GM19397 (cell line): ENCODE measurements around the gene EMX2.
"Not testable (repeated sequence)": the region's sequence is repeated elsewhere in the genome, so short reads cannot be mapped to it uniquely, and the experiment has no call there.

Experiments used
- ATAC-seq: cut with Tn5 transposase; IDR thresholded peaks from one replicate; pipeline ENCODE4 v1.9.1; 2021; ENCODE audit warnings: mild to moderate bottlenecking, moderate library complexity; ENCODE audit not compliant: unreplicated experiment

The EMX2 gene

DNA sequence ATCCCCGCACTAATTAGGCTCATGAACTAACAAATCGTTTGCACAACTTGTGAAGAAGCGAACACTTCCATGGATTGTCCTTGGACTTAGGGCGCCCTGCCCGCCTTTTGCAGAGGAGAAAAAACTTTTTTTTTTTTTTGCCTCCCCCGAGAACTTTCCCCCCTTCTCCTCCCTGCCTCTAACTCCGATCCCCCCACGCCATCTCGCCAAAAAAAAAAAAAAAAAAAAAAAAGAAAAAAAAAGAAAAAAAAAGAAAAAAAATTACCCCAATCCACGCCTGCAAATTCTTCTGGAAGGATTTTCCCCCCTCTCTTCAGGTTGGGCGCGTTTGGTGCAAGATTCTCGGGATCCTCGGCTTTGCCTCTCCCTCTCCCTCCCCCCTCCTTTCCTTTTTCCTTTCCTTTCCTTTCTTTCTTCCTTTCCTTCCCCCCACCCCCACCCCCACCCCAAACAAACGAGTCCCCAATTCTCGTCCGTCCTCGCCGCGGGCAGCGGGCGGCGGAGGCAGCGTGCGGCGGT, at the start of gene EMX2:
Gene EMX2, plus strand, starts transcription at position 41 of the 519 bp plus-strand sequence. CDS start 522 bp downstream, outside the sequence.
- ATAC-seq, result no peak

DNA sequence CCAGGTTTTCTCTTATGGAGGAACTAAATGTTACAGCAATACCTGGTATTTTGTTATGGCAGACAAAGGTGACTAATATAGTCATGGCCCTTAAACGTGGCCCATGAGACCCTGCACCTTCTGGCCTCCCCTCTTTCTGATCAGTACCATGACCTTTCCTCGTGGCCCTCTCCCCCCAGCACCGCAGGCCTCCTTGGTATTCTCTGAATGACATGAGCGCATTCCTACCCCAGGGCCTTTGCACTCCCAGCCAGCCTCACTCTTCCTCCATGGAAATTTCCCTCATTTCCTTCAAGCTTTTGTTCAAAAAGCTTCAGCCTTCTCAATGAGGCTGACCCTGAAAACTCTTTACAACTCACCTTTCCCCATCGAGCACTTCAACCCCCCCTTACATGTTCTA, 46.5 kb upstream of the EMX2 start:
- ATAC-seq, result no peak

DNA sequence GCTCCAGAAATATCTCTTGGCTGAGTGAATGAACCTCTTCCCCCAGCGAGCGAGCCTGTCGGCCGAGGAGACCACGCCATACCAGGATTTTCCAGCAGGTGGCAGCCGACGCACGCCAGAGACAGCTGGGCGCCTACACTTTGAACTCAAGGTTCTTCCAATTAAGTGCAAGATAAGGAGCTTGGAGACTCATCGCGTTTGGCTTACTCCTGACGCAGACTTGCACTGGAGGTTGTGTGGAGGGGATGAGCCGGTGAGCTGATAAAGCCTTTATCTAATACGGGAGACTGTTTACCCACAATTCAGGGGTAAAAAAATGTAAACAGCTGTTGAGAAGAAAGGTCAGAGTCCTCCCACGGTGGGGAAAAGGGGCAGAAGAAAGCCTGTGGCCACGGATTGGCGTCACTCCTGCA, 45.9 kb upstream of the EMX2 start:
- ATAC-seq, result peak; percentile 86

DNA sequence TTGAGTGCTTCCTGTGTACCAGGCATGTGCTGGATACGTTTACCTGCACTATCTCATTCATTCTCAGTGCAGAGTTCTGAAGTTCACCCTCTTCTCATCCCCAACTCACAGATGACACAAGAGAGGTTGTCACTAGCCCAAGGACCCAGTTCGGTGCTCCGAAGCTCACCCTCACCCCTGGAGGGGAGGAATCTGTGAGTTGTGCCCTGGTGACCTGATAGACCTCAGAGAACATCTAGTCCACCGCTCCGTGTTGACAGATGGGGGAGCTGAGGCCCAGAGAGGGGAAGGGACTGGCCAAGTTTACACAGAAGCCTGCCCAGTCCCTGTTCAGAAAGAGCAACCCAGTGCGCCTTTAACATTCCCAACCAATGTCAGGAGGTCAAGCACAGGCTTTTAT, 44.8 kb upstream of the EMX2 start:
- ATAC-seq, result no peak

DNA sequence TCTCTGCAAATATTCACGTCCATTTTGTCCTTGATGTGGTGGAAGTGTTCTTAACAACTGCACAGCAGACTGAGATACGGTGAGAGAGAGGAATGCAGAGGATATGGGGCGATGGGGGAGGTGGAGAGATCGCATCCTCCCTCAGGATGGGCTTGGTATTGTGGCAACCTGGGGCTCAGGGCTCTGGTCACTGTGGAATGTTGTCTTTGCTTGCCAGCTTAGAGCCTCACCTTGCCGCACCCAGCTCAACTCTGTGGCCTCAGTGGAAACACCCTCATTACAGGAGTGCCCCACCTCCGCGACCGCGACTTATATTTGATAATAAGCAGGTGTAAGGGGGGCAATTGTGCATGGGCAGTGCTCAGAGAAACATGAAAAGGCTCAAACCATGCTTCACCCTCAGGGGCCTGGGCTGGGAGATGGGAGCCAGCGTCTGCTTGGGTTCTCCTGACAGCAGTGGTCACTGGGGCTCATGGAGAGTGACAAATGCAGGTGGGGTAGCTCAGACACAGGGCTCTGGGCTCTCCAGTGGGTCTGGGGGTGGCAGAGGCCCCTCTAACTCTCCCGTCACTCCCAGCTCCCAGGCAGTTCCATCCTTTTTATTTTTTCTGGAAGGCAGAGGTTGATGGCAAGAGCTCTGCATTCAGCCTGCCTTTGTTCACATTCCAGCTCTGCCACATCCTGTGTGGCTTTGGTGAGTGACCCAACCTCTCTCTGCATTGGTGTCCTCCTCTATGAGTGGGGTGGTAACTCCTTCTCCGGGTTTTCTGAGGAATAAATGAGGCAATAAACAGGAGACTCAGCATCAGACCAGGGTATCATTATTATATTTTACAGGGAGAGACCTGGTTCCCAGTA, 43.1 kb upstream of the EMX2 start:
- no peak for ATAC-seq

DNA sequence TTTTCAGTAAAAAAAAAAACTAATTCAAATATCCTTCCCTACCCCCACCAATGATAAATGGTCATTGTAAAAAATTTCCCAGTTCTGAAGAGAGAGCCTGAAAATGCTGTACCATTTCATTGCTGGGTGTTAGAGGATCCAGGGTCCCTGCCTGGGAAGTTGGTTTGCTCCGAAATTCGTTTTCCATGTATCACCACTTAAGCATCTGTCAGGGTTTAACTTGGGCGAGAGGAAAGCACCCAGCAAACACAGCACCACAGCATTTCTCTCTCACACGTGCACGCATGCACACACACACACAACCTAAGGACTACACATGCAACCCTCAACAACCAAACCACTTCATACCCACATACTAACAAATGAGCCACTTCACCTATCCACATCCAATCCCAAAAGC, 42.1 kb upstream of the EMX2 start:
- no peak for ATAC-seq

DNA sequence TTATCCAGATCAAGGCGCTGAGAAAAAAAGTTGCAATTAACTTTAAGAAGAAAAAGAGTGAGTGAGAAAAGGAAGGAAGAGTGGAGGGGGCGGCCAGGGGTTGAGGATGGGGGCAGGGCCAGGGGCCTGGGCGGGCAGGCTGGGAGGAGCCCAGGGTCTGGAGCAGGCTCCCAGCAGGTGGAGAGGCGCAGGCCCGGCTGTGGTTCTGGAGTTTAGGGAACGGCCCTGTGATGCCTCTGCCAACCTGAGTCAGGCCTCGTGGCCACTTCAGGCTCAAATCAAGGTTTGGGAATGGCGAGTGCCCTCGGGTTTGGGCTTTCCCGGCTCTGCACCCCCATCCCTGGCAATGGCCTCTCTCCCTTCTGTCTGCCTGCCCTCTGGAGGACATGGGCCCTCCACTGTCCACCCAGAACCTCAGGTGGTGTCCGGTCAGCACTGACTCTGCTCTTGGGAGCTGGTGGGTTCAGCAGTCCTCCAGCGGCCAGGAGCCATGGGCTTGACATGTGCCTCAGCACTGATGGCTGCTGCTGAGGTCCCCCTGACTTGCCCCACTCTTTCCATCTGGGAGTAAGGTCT, 41.0 kb upstream of the EMX2 start:
- no peak for ATAC-seq

DNA sequence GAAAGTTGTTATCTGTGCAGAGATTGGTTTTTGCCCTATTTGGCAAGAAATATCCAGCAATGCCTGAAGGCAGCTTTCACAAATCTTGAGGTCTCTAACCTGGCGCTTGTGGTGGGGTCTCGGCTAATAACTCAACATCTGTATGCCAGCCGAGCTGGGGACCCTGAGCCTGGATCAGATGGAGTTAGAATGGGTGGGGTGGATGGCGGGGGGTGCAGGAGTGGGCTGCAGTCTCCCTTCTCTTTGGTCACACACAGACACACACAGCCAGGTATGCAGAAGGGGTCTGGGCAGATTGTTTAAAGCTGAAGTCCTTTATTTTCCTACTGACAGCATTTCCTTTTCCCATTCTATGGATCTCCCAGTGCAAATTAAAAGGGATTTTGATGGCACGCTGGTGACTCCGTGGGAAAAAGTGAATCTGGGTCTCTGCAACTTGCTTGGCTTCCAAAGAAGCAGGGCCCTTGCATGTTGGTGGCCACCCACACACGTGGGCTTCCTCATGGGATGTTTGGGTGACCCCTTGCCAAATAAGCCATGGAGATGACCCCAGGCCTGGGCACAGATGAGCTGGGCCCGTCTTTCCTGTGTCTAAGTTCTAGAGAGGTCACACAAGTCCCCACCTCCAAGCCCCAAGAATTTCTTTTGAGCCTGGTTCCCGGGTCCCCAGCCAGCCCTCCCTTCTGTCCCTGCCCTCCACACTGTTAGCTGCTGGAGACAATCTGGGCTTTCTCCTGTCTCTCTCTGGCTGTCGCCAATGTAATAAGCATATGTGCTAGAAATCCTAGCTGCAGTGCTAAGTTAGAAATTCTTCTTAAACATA, 39.9 kb upstream of the EMX2 start:
- peak; percentile 18 for ATAC-seq

DNA sequence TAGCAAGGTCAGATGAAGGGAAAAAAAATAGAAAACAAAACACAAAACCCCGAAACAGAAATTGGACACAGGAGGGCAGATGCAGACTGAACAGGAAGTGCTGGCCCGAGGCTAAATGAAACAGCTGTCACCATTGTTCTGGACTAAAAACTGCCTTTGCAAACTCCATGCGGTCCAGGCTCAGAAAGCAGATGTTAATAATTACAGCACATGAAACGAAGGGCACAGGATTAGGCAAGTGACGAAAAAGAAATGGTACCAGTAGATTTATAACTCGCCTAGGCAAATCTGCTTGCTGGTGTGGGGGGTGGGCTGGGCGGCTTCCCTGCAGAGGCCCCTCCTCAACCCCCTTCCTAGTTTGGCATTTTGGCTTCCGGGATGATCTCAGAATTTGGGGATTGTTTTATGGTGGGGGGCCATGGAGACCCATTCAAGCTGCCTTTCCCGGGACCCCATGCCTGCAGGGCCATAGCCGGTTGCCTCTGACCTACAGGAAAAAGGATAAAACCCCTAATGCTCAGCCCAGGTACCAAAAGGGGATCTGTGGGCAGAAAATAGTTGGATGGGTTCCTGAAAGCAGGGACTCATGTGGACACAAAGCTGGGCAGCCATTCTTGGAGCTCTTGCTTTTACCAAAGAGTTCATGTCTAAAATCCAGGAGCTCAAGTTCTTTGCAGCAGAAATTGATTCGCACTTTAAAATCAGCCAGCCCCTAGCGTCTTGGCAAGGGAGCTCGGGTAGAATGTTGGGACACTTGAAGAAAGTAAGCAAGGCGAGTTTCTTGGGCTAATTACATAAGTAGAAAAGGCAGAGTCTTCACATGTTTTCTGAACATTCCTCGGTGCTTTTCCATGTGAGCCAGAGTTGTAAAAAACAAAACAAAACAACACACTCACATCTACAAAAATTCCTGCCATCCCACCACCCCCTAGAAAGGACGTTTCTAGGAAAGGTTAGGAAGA, 39.0 kb upstream of the EMX2 start:
- ATAC-seq, result peak; percentile 78

DNA sequence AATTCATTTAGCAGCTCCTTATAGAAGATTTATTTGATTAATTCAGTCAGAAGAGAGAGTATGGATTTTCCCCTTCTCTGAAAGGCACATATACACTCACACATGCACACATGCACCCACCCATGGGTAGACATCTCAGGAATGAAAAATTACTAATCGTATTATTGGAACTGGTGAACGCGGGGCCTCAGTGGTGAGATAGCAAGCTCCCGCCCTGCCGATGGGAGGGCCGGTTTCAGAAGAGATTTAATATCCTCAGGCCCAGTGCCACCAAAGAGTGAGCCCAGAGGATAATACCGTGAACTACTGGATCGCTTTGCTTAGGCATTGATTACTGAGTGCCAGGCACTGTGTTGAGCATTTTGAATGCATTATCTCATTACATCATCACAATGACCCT, 38.0 kb upstream of the EMX2 start:
- no peak for ATAC-seq

DNA sequence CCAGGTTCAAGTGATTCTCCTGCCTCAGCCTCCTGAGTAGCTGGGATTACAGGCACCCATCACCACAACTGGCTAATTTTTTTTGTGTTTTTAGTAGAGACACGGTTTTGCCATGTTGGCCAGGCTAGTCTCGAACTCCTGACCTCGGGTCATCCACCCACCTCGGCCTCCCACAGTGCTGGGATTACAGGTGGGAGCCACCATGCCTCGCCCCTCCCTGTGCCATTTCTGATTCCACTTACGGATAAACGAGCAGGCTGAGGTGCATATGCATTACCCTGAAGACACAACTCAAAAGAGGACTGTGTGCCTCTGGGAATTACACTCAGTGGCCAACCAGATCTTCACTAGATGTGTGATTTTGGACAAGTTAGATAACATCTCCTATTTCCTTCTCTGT, 35.5 kb upstream of the EMX2 start:
- not testable (repeated sequence) for ATAC-seq

DNA sequence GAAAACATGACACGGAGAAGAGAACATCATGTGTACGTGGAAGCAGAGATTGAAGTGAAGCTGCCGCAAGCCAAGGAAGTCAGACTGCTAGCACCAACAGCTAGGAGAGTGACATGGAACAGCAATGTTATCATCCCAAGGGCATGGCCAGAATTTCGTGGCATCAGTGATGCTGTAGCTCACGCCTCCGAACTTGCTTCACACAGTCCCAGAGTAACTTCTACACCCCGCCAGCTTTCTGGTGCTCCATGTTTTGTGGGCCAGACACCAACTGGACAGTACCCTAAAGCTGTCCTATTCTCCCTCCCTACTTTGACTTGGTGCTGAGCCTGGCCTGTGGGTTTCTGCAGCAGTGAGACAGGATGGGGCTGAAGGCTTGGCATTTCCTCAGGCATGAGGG, 33.0 kb upstream of the EMX2 start:
- no peak for ATAC-seq

DNA sequence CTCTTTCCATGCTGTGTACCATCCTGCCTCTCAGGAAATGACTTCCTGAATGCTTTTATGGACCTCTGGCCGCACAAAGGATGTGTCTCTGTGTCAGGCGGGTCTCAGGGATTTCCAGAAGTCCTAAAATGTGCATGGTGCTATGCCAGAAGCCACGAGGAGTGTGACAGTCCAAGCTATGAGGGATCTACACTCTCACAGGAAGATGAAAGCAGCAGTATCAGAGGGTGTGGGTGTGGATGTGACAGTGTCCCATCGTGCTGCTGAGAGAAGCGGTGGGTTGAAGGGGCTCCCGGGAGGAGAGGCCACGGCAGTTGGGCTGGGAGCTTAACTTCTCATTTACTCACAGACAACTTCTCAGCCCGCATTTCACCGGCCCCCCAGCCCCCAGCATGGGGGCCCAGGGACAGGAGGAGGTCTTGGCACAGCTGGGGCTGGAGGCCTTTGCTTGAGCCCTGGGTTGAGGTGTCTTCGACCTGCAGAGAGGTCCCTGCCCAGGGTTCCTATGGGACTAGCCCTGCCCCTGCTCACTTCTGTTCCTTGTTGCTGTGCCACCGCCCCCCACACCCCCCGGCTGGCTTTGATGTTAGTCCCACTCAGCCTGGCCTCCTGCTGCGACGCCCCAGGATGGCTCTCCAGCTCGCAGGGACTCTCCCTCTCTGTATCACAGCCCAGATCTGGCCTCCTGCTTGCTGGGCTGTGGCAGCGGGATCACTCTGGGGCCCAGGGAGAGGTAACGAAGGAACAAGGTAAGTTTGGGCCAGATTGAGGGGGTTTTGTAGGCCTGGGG, 30.8 kb upstream of the EMX2 start:
- no peak for ATAC-seq

DNA sequence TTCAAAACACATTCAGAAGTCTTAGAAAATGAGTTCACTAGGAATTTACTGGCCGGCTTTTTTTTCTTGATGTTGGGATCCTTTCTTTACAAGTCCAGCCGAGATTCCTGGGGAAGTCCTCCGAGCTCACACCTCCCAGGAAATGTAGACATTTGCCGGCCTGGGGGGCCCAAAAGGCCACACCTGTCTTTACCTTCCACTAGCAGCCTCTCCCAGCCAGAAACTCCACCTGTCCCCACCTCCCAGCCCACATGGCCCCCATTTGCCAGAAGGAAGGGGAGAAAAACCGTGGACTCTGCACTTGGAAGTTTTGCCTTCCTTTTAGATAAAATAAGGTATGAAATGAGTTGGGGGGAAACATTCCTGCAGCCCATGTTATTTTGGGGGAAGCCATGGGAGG, 27.6 kb upstream of the EMX2 start:
- ATAC-seq, result no peak

DNA sequence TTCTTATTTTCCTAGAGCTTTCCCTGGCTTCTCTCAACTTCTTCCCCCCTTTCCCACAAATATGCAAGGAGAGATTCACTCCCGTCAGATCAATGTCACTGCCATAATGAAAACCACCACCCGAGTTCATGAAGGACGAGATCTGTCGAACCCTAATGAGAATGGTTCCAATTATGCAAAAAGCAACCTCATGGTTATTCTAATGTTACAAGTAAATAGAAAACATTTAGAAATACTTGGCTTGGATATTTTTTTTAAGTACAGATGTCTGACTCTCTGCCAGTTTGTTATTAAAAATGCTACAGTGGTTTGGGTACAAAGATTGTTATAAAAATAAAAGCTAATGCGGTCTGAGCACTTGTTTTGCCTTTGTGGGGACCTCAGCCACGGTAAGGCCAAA, 25.9 kb upstream of the EMX2 start:
- no peak for ATAC-seq

DNA sequence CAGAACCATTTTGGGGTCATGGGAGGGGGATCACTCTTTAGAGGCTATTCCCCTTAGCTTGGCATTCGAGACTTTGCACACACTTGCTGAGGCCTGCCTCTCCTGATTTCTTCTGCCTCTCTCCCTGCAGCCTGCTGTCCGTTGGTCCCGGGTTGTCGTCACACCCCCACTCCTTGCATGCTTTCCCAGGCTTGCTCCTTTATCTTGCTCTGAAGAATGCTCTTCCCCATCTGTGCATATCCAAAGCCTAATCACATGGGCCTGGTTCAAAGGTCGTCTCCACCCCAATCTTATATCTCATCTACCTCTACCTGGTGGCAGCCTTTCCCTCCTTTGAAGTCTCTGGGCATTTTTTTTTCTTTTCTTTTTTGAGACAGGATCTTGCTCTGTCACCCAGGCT, 24.3 kb upstream of the EMX2 start:
- ATAC-seq, result no peak

DNA sequence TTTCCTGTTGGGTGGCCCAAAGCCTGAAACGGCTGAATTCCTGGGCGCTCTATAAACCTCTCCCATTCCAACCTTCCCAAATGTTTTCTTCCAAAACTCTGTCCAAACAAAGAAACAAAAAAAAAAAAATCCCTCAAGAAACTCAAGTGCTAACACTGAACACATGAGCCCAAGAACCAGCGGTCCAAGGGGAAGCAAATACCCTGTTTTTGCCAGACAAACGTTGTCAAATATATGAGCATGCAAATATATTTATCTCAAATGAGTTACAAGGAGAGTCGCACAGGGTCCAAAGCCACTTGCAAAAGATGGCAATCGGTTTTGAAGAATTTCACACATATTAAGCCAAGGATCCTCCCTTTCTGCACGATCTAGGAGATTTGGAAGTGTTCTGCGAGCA, 23.3 kb upstream of the EMX2 start:
- ATAC-seq, result no peak

DNA sequence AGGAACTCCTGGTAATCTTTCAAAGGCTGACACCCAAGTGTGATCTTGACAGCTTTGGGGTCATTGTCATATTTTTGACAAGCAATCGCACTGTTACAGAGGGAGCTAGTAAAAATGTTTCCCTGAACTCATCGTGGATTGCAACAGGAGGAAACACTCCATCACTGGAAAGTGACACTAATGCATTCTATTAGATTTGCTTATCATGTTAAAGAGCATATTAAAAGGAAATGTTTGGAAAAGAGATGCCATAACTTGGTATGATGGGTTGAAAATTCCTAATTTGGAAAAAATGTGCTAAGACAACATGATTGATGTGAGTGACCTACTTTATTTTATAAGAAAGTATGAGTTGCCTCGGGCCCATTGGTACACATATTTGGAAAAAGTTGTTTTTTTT, 22.7 kb upstream of the EMX2 start:
- no peak for ATAC-seq

DNA sequence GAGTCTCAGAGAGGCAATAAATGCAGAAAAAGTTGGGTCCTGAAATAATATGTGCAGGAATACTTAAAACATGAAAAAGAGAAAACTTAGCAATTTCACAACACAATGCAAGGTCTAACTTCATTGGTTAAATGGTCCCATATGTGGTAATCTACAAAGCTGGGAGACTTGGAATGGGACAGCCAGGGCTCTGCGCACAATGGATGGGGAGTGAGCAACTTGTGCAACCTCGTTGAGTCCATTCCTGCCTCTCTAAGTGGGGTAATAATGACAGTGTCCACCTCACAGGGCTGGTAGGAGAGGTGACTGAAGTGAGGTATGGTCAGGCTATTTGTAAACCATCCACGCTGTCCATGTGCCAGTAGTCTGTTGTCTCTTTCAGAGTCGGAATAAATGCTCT, 11.8 kb upstream of the EMX2 start:
- ATAC-seq, result no peak
